WERI-Rb-1 (cell line): ENCODE data around the gene TTLL12.

Experiments used
- DNase-seq: peaks from one replicate; pipeline ENCODE4 v3.0.0-alpha.2; 2020
- H3K27ac ChIP-seq: fragments of 250-450 bp; sonication (Bioruptor Pico); 2 replicates; pipeline ENCODE4 v1.5.1; 2020; ENCODE audit warnings: mild to moderate bottlenecking, moderate library complexity
- H3K27me3 ChIP-seq: fragments of 250-450 bp; sonication (Bioruptor Pico); 2 replicates; pipeline ENCODE4 v1.5.1; 2021; ENCODE audit warnings: mild to moderate bottlenecking, low read depth, moderate library complexity; ENCODE audit not compliant: insufficient read depth, severe bottlenecking
- H3K36me3 ChIP-seq: fragments of 250-450 bp; sonication (Bioruptor Pico); 2 replicates; pipeline ENCODE4 v1.5.1; 2020; ENCODE audit warnings: mild to moderate bottlenecking, moderate library complexity
- H3K4me3 ChIP-seq: 2 replicates; pipeline ENCODE4 v1.5.1; 2011; ENCODE audit warnings: low read depth, mild to moderate bottlenecking, control low read depth, low read length
- H3K9me3 ChIP-seq: fragments of 250-450 bp; sonication (Bioruptor Pico); 2 replicates; pipeline ENCODE4 v1.5.1; 2021; ENCODE audit warnings: mild to moderate bottlenecking, moderate library complexity; ENCODE audit not compliant: severe bottlenecking
- TF ChIP-seq, protein P1 (sequence below): IDR thresholded peaks from 2 replicates; pipeline ENCODE4 v1.5.1; 2011; ENCODE audit warnings: low read depth, mild to moderate bottlenecking, control low read depth, inconsistent platforms, low read length

The TTLL12 gene

DNA sequence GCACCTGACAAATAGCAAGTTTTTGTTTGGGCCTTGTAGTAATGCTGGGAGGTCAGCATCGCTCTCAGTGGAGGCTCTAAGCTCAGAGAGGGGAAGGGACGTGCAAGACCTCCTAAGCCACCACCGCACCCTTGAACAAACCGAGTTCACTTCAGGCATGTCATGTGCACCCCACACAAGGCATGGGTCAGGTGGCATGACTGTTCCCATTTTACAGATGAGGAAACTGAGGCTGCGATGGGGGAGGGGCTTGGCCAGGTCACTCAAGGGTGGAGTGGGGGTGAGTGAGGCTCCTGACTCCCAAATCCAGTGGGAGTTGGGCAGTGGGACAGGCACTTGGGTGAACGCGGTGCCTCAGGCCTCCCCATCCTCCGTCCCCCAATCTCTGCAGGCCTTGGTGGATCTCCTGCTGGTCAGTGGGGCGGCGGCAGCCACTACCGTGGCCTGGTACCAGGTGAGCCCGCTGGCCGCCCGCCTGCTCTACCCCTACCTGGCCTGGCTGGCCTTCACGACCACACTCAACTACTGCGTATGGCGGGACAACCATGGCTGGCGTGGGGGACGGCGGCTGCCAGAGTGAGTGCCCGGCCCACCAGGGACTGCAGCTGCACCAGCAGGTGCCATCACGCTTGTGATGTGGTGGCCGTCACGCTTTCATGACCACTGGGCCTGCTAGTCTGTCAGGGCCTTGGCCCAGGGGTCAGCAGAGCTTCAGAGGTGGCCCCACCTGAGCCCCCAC, 24.4 kb downstream of the TTLL12 start:
- Histone ChIP-seq H3K36me3 (peaks cover 3% of the 10 kb centered on the region), H3K9me3 (no peaks in the 10 kb centered on the region), H3K27me3 (no peaks in the 10 kb centered on the region), H3K4me3 (no peak overlapping the region), H3K27ac (no peak overlapping the region)
- TF ChIP-seq, protein P1, sequence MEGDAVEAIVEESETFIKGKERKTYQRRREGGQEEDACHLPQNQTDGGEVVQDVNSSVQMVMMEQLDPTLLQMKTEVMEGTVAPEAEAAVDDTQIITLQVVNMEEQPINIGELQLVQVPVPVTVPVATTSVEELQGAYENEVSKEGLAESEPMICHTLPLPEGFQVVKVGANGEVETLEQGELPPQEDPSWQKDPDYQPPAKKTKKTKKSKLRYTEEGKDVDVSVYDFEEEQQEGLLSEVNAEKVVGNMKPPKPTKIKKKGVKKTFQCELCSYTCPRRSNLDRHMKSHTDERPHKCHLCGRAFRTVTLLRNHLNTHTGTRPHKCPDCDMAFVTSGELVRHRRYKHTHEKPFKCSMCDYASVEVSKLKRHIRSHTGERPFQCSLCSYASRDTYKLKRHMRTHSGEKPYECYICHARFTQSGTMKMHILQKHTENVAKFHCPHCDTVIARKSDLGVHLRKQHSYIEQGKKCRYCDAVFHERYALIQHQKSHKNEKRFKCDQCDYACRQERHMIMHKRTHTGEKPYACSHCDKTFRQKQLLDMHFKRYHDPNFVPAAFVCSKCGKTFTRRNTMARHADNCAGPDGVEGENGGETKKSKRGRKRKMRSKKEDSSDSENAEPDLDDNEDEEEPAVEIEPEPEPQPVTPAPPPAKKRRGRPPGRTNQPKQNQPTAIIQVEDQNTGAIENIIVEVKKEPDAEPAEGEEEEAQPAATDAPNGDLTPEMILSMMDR: no peak
- DNase-seq: no peak

DNA sequence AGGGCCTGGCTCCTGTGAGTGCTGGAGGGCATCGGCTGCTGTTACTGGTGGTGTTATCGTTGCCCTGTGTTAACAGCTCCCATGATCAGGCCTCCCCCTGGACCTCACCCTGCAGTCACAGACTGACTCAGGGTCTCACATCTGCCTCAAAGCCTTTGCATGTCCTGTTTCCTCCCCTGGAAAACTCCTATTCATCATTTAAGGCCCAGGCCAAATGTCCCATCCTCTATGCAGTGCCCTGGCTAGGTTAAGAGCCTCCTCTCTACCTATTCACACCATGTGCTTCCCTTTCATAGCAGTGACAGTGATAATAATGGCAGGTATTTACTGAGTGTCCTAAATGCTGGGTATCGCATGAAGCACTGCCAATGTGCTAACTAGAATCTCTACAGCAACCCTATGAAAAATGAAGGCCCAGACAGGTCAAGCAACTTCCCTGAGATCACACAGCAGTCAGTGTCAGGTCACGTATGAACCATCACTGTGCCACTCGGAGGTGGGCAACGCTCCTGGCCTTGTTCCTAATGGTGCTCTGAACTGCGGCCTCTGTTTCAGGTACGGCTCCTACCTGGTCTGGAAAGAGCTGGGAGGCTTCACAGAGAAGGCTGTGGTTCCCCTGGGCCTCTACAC, 26.3 kb downstream of the TTLL12 start:
- H3K27ac ChIP-seq: no peak overlapping the region
- H3K9me3 ChIP-seq: no peaks in the 10 kb centered on the region
- no peak overlapping the region for H3K4me3 ChIP-seq
- DNase-seq: no peak
- TF ChIP-seq, protein P1: no peak
- no peaks in the 10 kb centered on the region for H3K27me3 ChIP-seq
- H3K36me3 ChIP-seq: no peaks in the 10 kb centered on the region

DNA sequence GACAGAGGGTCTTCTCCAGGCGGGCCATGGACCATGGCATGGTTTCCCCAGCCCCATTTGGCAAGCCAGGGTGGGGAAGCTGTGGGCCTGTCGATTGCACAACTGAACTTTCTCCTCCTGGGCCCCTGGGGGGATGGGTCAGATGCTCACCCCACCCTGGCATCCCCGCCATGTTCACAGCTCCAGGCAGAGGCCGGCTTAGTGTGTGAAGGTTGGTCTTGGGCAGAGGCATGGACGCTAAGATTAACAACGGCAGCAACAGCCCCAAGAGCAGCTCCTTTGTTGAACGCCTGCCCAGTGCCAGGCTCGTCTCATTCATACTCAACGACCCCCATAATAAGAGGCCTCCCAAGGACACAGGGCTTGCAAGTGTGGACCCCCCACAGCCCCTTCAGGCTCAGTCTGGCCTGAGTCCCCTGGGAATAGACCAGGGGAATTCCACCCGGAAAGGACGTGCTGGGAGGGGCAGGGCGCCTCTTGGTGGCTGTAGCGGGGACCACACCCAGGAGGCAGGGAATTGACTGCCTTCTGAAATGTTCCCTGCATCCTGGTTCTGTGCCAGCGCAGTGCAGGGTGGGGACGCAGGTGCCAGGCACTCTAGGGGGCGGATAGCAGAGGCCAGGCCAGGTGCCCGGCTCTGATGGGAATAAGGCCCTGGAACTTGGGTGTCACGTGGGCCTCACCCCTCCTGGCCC, 27.3 kb downstream of the TTLL12 start:
- TF ChIP-seq, protein P1: peak; percentile 73
- Histone ChIP-seq H3K27ac (no peak overlapping the region), H3K36me3 (no peaks in the 10 kb centered on the region), H3K4me3 (no peak overlapping the region), H3K9me3 (no peaks in the 10 kb centered on the region), H3K27me3 (no peaks in the 10 kb centered on the region)
- peak; percentile 30 for DNase-seq

DNA sequence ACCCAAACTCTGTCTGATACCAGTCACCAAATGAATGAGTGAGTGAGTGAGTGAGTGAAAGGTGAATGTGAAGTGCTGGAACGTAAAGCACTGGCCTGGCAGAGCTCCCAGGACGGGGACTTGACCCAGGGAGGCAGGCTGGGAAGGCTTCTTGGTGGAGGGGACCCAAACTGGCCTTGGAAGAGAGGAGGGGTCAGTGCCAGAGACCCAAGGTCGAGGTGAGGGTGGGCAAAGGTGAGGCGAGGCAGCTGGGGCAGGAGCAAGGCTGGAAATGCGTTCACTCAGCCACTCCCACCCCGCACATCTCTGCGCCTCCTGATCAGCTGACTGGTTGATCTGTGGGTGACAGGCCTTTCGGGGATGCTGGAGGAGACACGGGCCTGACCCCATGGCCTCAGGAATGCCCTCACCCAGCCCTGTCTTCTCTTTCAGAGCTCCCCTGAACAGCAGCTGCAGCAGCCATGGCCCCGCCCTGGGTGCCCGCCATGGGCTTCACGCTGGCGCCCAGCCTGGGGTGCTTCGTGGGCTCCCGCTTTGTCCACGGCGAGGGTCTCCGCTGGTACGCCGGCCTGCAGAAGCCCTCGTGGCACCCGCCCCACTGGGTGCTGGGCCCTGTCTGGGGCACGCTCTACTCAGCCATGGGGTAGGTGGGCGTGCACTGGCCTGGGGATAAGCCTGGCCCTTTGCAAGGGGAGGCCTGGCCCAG, 28.0 kb downstream of the TTLL12 start:
- no peaks in the 10 kb centered on the region for H3K36me3 ChIP-seq
- TF ChIP-seq, protein P1: no peak
- no peak overlapping the region for H3K27ac ChIP-seq
- no peaks in the 10 kb centered on the region for H3K9me3 ChIP-seq
- DNase-seq: no peak
- H3K27me3 ChIP-seq: no peaks in the 10 kb centered on the region
- H3K4me3 ChIP-seq: no peak overlapping the region

DNA sequence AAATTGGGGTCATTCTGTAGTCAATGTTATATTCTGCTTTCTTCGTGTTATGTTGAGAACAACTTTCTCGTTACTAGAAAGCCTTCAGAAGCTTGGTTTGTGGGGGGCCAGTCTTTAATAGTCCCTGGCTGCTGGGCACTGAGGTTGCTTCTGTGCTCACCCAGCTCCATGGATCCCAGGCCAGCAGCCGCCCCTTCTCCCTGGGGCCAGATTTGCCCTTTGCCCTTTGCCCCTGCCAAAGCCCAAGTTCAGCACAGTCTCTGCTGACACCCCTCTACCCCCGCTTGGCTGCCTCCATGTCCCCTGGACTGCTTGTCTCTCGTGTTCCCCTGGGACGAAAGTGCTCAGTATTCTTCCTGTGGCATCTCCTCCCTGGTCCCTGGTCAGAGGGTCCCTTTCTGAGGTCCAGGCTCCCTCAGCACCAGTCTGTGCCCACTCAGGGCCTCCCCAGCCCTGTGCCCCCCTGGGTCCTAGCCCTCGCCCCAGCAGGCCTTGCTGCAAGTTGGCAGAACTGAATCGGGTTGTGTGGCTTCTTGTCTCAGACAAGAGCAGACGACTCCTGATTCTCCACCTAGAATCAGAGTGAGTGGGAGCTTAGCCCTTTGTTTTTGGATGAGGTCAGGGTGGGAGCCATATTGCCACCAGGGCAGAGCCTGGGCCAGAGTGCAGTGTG, 28.9 kb downstream of the TTLL12 start:
- no peak overlapping the region for H3K27ac ChIP-seq

More for the DNA sequence above, 28.9 kb downstream of the TTLL12 start:
- TF ChIP-seq, protein P1: no peak
- no peak for DNase-seq
- H3K4me3 ChIP-seq: no peak overlapping the region
- H3K36me3 ChIP-seq: no peaks in the 10 kb centered on the region
- H3K27me3 ChIP-seq: no peaks in the 10 kb centered on the region
- no peaks in the 10 kb centered on the region for H3K9me3 ChIP-seq
